Adrenal gland (tissue), 5 donors: ENCODE measurements around the gene NUDT3.
"Not testable (repeated sequence)": the region's sequence is repeated elsewhere in the genome, so short reads cannot be mapped to it uniquely, and the experiment has no call there.

Experiments
- CTCF ChIP-seq, 6 experiments: fragments of 450-650 bp in 4 of 6; fragments of 200-600 bp in 2 of 6; sonication (generic) in 1 of 6; IDR thresholded peaks; 1 replicate in 5 of 6; 2 replicates in 1 of 6; pipeline versions ENCODE4 v1.5.1 to v1.8.0; 2016 to 2021; ENCODE audit warnings: antibody characterized with exemption in 6 of 6, mild to moderate bottlenecking in 2 of 6, moderate library complexity in 1 of 6
- POLR2A ChIP-seq, 2 donors: fragments of 450-650 bp; IDR thresholded peaks; one replicate each; pipeline ENCODE4 v1.6.1; 2017; ENCODE audit warnings: antibody characterized with exemption in 2 of 2, mild to moderate bottlenecking in 2 of 2, moderate library complexity in 1 of 2
- donor health status: DM: no; HTN: no; CAD: no.

GRCh38 chr6:34245761-34246140 is 146.7 kb downstream of the NUDT3 start:
- not testable (repeated sequence) for TF ChIP-seq CTCF, POLR2A (IDR thresholded peaks at IDR 0.05)
